Measurements from ENCODE around the gene ACSM5.

DNA sequence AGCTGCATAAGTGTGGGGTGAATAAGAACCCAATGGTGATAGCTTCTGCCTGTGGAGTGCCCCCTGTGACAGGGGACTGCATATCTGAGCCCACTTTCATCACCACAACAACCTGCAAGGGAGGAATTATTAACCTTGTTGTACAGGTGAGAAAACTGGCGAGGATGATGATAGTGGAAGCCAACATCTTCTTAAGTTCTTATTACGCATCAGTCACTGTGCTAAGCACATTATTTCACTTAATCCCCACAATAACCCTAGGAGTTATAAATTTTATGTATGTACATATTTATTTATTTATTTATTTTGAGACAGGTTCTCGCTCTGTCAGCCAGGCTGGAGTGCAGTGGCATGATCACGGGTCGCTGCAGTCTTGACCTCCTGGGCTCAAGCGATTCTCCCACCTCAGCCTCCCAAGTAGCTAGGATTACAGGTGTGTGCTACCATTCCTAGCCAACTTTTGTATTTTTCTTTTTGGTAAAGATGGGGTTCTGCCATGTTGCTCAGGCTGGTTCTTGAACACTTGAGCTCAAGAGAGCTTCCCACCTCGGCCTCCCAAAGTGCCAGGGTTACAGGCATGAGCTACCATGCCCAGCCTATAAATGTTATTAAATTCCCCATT is 12.4 kb upstream of the ACSM5 start:
- TF ChIP-seq EZH2phosphoT487 (IDR thresholded peaks at IDR 0.05; ENCODE audit: insufficient read depth, low read depth), result no peak
- no peak for TF ChIP-seq EZH2 (IDR thresholded peaks at IDR 0.05; ENCODE audit: insufficient read depth, poor library complexity, severe bottlenecking)

Data from GM23248 (cell line).